GM15510 (cell line): ENCODE data around the gene SPRED2.

Source experiments
- POLR2A ChIP-seq: IDR thresholded peaks from 3 replicates; pipeline ENCODE4 v1.6.1; 2011; ENCODE audit warnings: borderline replicate concordance; ENCODE audit not compliant: insufficient read length; ENCODE audit errors: extremely low read depth

SPRED2 gene

DNA sequence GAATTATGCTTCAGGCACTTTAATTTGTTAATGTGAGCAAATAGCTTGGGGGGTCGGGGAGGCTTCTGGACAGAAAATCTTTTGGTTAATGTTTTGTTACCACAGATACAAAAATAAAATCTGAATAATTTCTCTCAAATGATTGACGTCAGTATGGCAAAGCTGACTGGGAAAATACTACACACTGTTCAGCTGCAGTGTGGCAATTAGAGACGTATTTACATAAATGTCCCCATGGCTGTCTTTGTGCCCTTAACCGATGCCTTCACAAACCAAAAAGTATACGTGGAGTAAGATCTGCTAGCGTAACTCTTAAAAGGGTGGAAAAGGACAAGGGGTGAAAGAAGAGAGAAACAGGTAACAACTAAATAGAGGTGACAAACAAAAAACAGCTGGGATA lies 121.3 kb downstream of the SPRED2 start:
- no peak for TF ChIP-seq POLR2A

DNA sequence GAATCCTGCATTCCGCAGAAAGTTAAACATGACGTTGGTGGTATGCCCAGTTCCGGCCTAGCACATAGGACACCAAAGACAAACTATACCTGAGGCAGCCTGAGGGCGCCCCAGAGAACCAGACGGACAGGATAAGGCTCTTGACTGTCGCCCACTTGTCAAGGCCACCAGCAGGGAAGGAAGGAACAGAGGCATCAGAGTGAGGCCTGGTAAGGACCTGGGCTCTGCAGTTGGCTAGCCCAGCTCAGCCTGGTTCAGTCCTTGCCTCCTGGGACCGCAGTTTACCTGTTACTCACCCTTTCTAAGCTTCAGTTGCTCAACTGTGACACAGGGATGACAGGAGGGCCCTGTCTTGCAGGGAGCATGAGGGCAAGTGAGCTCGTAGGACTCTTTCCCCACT lies 122.7 kb downstream of the SPRED2 start:
- no peak for TF ChIP-seq POLR2A

DNA sequence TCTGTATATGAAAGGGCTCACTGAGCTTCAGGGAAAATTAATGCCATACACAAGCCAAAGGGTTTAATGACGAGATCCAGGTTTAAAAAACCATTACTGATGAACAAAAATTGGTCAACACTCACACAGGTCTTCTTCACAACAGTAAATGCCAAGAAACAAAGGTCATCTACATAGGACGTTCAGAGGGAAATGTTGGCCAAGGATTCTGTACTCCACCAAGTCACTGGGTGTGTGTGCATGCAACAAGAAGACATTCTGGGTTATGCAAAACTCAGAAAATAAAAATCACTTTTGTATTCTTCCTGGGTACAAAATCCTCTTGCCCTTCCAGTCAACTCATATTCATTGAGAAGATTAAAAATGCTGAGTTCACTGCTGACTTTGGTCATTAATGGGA lies 126.5 kb downstream of the SPRED2 start:
- no peak for TF ChIP-seq POLR2A

DNA sequence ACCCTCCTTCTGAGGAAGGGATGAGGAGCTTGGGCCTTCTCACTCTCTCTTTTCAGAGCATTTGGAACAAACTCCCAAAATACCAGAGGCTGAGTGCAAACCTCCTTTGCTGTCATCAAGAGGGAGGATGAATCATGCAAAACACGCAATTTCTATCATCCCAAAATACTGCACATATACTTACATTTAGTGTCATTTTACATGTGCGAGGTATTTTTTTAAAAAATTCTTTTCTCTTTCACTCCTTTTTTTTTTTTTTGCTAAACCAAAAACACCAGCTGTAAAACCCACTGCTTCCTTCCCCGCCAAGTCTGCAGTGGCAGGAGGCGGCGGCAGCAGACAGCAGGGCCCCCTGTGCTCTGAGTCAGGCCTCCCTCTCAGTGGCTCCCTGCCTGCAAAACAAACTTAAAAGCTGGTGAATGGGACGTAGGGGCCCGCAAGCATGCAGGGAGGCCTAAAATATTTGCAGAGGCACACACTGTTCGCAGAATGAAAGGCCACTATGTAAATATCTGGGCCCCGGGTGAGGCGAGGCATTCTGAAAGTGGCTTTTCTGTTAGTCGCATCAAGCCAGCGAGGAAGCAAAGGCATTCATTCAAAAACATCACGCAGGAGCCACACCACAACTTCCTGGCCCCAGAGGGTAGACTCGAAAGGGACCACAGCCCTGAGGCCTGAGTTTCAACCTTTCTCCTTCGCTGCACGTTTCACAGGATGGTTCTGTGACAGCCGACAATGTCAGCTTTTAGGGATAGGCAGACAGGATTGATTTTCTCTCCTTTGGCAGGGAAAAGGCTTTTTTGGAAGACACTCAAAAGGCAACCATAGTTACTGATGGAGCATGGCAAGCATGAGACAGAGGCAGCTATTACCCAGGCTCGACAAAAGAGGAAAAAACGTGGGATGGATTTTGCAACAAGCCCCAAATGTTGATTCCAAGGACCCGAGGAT lies 131.4 kb downstream of the SPRED2 start:
- no peak for TF ChIP-seq POLR2A

DNA sequence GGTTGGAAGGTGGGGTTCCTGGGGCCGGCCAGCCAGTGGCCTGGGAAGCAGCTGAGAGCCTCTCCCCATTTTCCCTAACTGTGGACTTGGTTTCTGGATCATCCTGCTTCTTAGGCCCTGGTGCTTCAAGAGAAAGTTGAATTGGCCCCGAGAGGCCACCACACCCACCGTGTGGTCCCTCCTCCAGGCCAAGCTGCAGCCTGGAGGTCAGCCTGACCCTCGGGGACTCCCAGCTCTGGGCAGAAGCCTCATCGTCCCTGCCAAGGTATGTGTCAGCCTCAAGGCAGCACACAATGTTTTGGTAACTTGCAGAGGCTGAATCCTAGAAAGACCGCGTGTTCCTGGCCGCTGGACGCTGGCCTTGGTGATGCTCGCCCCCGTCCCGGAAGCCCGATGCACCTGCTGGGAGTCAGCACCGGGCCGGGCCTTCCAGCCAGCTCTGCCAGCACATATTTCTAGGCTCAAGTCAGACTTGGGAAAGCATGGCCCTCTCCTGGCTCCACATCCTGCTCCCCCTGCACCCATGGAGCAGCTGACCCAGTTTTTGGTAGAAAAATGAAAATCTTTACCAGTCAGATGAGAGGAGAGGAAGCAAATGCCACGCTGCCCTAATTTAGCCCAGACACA lies 132.2 kb downstream of the SPRED2 start:
- no peak for TF ChIP-seq POLR2A

DNA sequence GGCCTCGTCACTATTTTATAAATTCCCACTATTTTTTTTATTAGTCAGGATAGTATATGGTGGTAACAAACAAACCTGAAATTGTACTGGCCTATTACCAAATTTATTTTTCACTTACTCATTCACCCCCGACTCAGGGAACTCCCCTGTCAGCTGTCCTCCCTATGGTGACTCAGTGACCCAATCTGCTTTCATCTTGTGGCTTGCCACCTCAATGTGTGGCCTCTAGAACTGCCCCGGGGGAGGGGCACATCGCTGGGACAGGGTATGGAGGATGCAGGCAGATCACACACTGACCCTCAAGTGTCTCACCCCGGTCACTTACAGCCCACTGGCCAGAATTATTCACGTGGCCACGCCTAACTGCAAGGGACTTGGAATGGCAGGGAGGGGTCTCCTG lies 133.2 kb downstream of the SPRED2 start:
- TF ChIP-seq POLR2A = no peak

DNA sequence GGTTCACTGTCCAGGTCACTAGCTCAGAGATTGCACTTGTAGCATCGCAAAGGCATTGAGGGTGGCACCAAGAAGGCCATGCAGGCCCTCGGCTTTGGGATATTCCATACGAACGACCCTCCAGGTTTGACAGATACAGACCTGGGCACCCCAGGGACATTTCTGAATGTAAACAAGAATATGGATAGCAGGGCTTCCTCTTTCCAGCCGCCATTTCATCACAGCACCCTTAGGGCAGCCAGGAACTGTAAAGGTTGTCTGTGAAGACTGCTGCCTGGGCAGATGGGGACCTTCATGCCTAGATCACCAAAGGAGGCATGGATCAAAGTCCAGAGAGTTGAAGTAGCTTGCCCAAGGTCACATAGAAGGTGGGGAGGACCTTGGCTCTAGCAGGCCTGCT lies 134.3 kb downstream of the SPRED2 start:
- TF ChIP-seq POLR2A = no peak

DNA sequence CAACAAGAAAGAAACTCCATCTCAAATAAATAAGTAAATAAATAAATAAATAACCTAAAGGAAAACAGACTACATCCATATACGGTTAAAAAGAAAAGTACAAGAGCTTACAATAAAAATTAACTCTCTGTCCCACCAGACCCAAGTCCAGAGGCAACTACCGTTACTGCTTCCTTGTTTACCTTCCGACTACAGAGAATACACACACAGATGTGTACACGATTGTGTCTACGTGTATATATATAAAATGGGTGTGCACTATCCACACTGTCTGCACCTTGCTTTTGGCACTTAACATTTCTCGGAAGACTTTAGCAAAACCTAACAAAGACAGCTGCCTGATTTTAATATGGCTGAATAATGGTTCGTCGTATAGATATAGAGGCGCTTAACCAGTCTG lies 134.9 kb downstream of the SPRED2 start:
- TF ChIP-seq POLR2A = no peak

DNA sequence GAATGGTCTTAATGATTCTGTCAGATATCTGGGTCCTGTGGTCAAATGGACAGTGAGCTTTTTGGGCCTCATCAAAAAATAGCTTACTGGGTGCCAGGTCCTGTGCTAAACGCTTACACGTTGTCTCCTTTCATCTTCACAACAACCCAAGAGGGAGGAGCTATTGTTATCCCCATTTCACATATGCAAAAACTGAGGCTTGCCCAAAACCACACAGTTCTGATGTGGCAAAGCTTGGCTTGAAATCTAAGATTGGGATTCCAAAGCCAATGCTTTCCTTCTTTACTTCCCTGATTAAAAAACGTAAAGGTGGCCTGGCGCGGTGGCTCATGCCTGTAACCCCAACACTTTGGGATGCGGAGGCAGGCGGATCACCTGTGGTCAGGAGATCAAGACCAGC lies 135.4 kb downstream of the SPRED2 start:
- TF ChIP-seq POLR2A = no peak

DNA sequence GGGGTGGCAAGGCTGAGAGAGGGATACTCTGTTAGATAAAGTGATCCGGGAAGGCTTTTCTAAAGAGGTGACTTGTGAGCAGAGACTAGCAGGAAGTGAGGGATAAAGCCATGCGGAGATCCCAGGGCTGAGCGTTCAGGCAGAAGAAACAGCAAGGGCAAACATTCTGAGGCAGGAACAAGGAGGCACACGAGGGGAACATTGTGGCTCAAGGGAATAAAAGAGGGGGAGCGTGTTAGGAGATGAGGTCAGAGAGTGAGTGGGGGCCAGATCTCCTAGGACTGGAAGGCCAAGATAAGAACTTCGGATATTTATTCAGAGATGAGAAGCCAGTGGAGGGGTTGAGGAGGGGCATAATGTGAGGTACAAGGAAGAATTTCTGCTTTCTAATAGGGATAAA lies 137.7 kb downstream of the SPRED2 start:
- no peak for TF ChIP-seq POLR2A

DNA sequence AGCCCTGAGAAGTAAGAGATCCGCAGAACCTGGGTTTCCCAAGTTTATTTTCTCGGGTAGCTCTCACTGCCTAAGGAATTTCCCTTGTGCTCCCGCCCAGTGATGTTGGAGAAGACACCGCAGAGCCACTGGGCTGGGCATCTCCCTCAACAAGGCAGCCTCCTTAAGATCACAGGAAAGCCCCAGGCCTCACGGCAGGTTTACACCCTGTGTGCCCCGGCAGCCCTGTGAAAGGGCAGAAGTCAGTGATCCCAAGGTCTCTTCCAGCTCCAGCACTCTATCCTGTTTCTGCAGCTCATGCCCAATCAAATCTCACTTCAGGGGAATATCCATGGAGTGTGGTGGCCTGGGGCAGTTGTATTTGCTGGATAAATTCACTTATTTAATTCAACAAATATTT lies 138.3 kb downstream of the SPRED2 start:
- no peak for TF ChIP-seq POLR2A

DNA sequence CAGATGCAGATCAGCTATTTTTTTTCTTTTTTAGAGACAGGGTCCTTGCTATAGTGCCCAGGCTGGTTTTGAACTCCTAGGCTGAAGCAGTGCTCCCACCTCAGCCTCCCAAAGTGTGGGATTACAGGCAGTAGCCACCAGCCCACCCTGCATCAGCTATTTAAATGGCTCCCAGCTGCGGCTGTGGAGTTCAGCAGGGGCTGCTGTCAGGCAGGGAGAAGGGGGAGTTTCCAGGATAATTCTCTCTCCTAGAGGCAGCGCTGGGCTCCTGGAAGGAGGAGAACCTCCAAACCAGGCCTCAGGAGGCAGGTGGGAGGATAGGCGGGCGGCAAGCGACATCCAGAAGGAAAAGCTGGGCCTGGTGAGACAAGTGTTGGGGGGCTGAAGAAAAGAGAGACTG lies 139.0 kb downstream of the SPRED2 start:
- no peak for TF ChIP-seq POLR2A

DNA sequence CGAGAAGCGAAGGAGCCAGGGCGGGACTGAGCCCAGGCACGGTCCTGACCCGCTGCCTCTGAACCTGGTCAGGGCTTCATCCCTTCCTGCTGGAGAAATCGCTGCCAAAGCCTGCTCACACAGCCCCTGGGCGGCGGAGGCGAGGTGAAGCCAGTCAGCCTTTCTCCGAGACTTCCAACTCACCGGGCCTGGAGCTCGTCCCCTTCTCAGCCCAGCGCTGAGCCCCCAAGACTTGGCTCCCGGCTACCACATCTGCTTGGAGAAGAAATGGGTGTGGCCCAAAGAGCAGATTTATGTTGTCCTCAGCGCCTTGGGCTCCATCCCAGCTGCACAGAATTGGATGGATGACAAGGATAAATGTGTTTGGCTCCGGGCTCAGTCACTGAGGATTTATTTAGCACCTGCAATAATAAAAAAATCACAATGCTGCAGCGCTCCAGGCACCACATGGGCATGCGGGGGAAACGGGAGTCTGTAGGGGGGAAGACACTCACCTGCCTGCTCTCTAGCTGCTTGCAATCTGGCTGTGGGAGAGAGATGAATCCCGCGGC lies 139.9 kb downstream of the SPRED2 start:
- TF ChIP-seq POLR2A = no peak

DNA sequence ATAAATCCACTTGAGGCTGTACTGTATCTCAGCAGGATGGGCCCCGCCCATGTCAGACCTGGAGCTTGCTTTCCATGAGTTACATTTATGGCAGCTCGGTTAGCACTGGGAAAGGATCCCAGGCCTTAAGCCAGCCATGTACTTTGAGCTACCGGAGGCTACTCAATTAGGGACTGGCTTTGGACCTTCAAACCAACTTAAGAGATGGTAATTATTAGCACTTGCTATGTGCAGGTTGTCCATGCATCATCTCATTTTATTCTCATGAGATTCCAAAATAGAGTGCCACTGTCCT lies 140.3 kb downstream of the SPRED2 start:
- TF ChIP-seq POLR2A = no peak

DNA sequence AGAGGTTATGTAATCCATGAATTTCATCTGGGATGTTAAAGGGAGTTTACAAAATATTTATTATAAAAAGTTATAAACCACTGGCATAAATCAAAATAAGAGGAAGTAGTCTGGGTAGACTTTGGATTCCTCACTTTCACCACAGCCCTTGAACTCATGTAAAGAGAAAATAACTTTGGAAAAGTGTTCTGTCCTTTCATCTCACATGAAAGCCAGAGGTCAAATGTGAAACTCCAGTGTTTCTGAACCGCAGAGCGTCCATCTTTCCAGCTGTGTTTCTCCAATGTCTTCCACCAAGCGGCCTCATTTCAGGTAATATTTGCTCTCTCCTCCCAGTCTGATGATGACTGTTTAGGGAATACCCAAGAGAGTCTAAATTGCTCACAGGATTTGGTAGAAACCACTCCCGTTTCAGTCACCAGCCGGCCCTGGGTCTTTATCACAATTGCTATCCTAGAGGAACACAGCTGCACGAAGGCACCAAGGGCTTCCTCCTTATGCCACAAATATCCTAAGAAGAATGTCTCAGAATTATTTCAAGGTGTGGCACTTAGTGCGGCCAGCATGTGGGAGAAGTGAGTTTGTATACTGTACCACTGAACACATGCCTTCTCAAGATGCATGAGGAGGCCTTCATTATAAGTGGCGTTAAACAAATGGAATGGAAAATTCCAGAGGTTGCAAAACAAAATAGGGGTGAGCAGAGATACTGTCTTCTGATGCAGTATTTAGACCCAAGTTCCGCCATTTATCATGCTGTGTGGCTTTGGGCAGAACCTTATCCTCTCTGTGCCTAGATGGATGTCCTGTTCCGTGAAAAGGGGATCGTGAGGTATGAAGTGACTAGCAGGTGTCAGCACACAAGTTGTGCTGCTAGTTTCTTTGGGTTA lies 140.9 kb downstream of the SPRED2 start:
- no peak for TF ChIP-seq POLR2A
